Fibroblast of lung (primary cell): ENCODE measurements around the gene TRMT2A. TPM values are rescaled to one million over a fixed set of nuclear protein-coding genes. Genes with fewer than 3 reads are reported as not detected.

Experiments used
- DNase-seq, 2 donors: peaks; one replicate each; pipeline versions ENCODE4 v3.0.0 to v3.0.0-alpha.2; 2010; ENCODE audit warnings: low read depth in 2 of 2
- H2AFZ ChIP-seq: 2 replicates; pipeline ENCODE4 v1.5.1; 2012; ENCODE audit warnings: low read length, control low read depth, inconsistent platforms
- H3K27ac ChIP-seq: 2 replicates; pipeline ENCODE4 v1.5.1; 2011; ENCODE audit warnings: low read length, control low read depth; ENCODE audit not compliant: insufficient read depth
- H3K27me3 ChIP-seq: 2 replicates; pipeline ENCODE4 v1.5.1; 2011; ENCODE audit warnings: mild to moderate bottlenecking, low read length; ENCODE audit not compliant: control insufficient read depth, insufficient read depth
- H3K36me3 ChIP-seq: 2 replicates; pipeline ENCODE4 v1.5.1; 2011; ENCODE audit warnings: low read length; ENCODE audit not compliant: control insufficient read depth, insufficient read depth
- H3K4me1 ChIP-seq: 2 replicates; pipeline ENCODE4 v1.5.1; 2011; ENCODE audit warnings: low read length; ENCODE audit not compliant: control insufficient read depth, insufficient read depth; ENCODE audit errors: extremely low read depth
- H3K4me2 ChIP-seq: 2 replicates; pipeline ENCODE4 v1.5.1; 2011; ENCODE audit warnings: low read length, control low read depth; ENCODE audit not compliant: insufficient read depth; ENCODE audit errors: extremely low read depth
- H3K4me3 ChIP-seq, 4 experiments: fragments of 200-600 bp in 1 of 4; sonication (generic) in 1 of 4; replicated peaks in 1 of 4; 2 replicates each; pipeline ENCODE4 v1.5.1; 2011 to 2016; ENCODE audit warnings: low read length in 4 of 4, low read depth in 3 of 4, mild to moderate bottlenecking in 3 of 4, control low read depth in 2 of 4, inconsistent platforms in 1 of 4, mixed read lengths in 1 of 4; ENCODE audit not compliant: insufficient read depth in 1 of 4; ENCODE audit errors: control extremely low read depth in 1 of 4
- H3K79me2 ChIP-seq: 2 replicates; pipeline ENCODE4 v1.5.1; 2012; ENCODE audit warnings: mild to moderate bottlenecking, low read length, inconsistent platforms; ENCODE audit not compliant: control insufficient read depth, insufficient read depth
- H3K9ac ChIP-seq: 2 replicates; pipeline ENCODE4 v1.5.1; 2011; ENCODE audit warnings: mild to moderate bottlenecking, low read length, control low read depth; ENCODE audit not compliant: insufficient read depth
- H3K9me3 ChIP-seq: 2 replicates; pipeline ENCODE4 v1.5.1; 2012; ENCODE audit warnings: low read depth, low read length; ENCODE audit not compliant: control insufficient read depth, insufficient read depth
- H4K20me1 ChIP-seq: 2 replicates; pipeline ENCODE4 v1.5.1; 2011; ENCODE audit warnings: low read length; ENCODE audit not compliant: control insufficient read depth, insufficient read depth; ENCODE audit errors: extremely low read depth
- CTCF ChIP-seq, 2 donors: IDR thresholded peaks in 1 of 2; conservative IDR thresholded peaks in 1 of 2; 1 replicate in 1 of 2; 2 replicates in 1 of 2; pipeline ENCODE4 v1.5.1; 2011 to 2012; ENCODE audit warnings: low read length in 2 of 2, control low read depth in 1 of 2, inconsistent platforms in 1 of 2, low read depth in 1 of 2, mild to moderate bottlenecking in 1 of 2
- EZH2 ChIP-seq: IDR thresholded peaks from 2 replicates; pipeline ENCODE4 v1.5.1; 2012; ENCODE audit warnings: low read length, control low read depth, mild to moderate bottlenecking; ENCODE audit errors: missing control alignments
- polyA plus RNA-seq, 2 donors: library from polyadenylated mRNA; depleted of rRNA in 1 of 2; stranded (reverse) in 1 of 2; unstranded in 1 of 2; fragments of >200 nt; gene quantifications; 2 replicates each; pipeline ENCODE4 v1.2.1, GENCODE V29; 2011 to 2012; ENCODE audit warnings: missing spikeins in 1 of 2
- total RNA-seq: library from RNA; depleted of rRNA; stranded (reverse); fragments of >200 nt; gene quantifications from 2 replicates; pipeline ENCODE4 v1.2.1, GENCODE V29; 2014

The TRMT2A gene
- total and polyA plus RNA-seq, 2 donors (not counting 1 experiment from before 2014, with no cell fraction given): 13.5 to 52.2 TPM

- H3K27ac ChIP-seq: no peak overlapping the region
- H3K27me3 ChIP-seq: no peaks in the 10 kb centered on the region
- no peak overlapping the region for H3K9ac ChIP-seq
- DNase-seq: no peak
- H2AFZ ChIP-seq: no peak overlapping the region
- no peaks in the 10 kb centered on the region for H3K4me1 ChIP-seq
- H3K4me2 ChIP-seq: no peak overlapping the region
- no peaks in the 10 kb centered on the region for H3K9me3 ChIP-seq
- H4K20me1 ChIP-seq: no peaks in the 10 kb centered on the region
- H3K36me3 ChIP-seq: peaks cover 13% of the 10 kb centered on the region
- no peak overlapping the region for H3K4me3 ChIP-seq
- TF ChIP-seq CTCF (conservative IDR thresholded peaks at IDR 0.05 in 1 of 2, IDR thresholded peaks at IDR 0.05 in 1 of 2; ENCODE audit: low read depth in 1 of 2, low read length in 2 of 2) (no peak), EZH2 (no peak)
- no peaks in the 10 kb centered on the region for H3K79me2 ChIP-seq
Measured at GRCh38 chr22:20145832-20146223, 28.8 kb upstream of the TRMT2A start.

DNA sequence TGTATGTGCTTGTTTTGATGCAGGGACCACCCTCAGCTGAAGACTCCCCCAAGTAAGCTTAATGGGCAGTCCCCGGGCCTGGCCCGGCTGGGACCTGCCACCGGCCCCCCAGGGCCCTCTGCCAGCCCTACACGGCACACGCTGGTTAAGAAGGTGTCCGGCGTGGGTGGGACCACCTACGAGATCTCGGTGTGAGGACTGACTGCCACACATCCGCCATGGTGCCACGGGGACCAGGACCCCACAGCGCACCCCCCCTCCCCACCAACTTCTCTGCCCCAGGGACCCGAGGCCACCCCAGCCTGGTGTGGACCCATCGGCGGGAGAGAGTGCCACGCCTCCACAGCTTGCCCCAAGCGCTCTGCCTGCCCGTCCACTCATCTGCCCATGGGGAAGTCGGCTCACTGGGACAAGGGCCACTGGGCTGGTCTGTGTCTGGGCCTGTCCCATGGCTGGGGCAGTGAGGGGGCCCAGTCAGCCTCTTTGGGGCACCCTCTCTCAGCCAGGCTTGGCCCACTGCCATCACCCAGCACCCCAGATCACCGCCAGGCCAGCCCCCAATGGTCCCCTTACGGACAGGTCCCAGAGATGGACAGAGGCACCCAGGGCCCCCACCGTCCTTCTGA is 28.3 kb upstream of the TRMT2A start:
- TF ChIP-seq EZH2 (no peak), CTCF (conservative IDR thresholded peaks at IDR 0.05 in 1 of 2, IDR thresholded peaks at IDR 0.05 in 1 of 2; ENCODE audit: low read depth in 1 of 2, low read length in 2 of 2) (no peak)
- no peak overlapping the region for H2AFZ ChIP-seq
- H3K9me3 ChIP-seq: no peaks in the 10 kb centered on the region
- H3K79me2 ChIP-seq: no peaks in the 10 kb centered on the region
- no peaks in the 10 kb centered on the region for H3K4me1 ChIP-seq
- H3K27me3 ChIP-seq: no peaks in the 10 kb centered on the region
- no peak overlapping the region for H3K9ac ChIP-seq
- no peak overlapping the region for H3K27ac ChIP-seq
- no peaks in the 10 kb centered on the region for H4K20me1 ChIP-seq
- H3K36me3 ChIP-seq: peaks cover 13% of the 10 kb centered on the region
- no peak overlapping the region for H3K4me3 ChIP-seq
- DNase-seq: no peak
- no peak overlapping the region for H3K4me2 ChIP-seq

DNA sequence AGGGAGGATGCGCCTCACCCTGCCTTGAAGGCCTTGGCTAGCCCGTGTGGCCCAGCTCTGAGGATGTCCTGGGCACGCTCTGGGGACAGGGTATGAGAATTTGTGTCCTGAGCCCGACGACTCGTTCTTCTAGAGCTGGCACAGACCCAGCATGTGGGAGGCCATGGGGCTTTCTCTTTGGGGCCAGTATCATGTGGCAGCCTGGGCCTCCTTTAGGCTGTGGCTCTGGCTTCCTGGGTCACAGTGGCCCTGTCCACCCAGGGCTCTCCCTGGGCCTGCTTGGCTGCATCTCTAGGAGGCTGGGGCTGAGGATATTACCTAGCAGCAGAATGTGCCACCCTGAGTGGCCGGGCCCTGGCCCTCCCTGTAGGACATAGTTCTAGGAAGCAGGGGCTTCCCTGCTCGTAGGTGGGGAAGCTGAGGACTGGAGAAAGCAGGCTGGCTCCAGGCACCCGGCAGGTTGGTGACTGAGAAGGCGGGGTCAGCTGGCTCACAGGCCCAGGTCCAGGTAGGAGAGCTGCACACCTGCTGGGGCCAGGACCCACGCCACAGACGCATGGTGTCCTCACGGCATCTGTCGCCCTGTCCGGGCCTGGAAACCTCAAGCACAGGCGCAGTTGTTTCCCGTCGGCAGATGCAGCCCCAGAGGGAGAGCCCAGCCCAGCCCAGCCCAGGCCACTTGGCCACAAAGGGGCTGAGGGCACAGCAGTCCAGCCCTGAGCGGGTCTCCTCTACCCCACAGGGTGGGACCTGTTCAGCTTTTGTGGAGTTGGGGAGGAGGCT is 27.0 kb upstream of the TRMT2A start:
- no peak for TF ChIP-seq EZH2
- no peak for TF ChIP-seq CTCF (conservative IDR thresholded peaks at IDR 0.05 in 1 of 2, IDR thresholded peaks at IDR 0.05 in 1 of 2; ENCODE audit: low read depth in 1 of 2, low read length in 2 of 2)
- Histone ChIP-seq H3K79me2 (peaks cover 2% of the 10 kb centered on the region), H3K9me3 (no peaks in the 10 kb centered on the region), H4K20me1 (no peaks in the 10 kb centered on the region), H3K27me3 (no peaks in the 10 kb centered on the region), H3K9ac (no peak overlapping the region), H3K36me3 (peaks cover 18% of the 10 kb centered on the region), H2AFZ (no peak overlapping the region), H3K4me1 (no peaks in the 10 kb centered on the region), H3K4me3 (no peak overlapping the region), H3K4me2 (no peak overlapping the region), H3K27ac (no peak overlapping the region)
- DNase-seq: no peak
